Right ventricle myocardium superior (tissue), 1 donor: Measurements from ENCODE around the gene MOB2. TPM values are rescaled to one million over a fixed set of nuclear protein-coding genes. Genes with fewer than 3 reads are reported as not detected.
A peak's percentile ranks its signal among the peaks of the same experiment; 100 is the strongest.

Experiments
- ATAC-seq: fragments of 200-7000 bp; cut with Tn5 transposase; one replicate; pipeline ENCODE4 v1.9.1; 2020; ENCODE audit warnings: mild to moderate bottlenecking; ENCODE audit not compliant: poor library complexity
- DNase-seq: peaks from one replicate; pipeline ENCODE4 v3.0.0-alpha.2; 2020
- intact Hi-C: fragments of 100-400 bp; cut with DNase I; formaldehyde crosslinking; loops from one replicate; pipeline ENCODE4 v1.11.2; 2022
- total RNA-seq: library from RNA; stranded (reverse); fragmentation: NEBNext Ultra II Directional; extraction: Animal tissue kit (Norgen Biotek cat#: 25700); gene quantifications from one replicate; pipeline ENCODE4 v1.2.1, GENCODE V29; 2021
- donor health status: DM: no; HTN: yes; CAD: no; lungs with severe emphysema.

Gene MOB2
- total RNA-seq, 1 donor from 2014 or later: 46.1 TPM

DNA sequence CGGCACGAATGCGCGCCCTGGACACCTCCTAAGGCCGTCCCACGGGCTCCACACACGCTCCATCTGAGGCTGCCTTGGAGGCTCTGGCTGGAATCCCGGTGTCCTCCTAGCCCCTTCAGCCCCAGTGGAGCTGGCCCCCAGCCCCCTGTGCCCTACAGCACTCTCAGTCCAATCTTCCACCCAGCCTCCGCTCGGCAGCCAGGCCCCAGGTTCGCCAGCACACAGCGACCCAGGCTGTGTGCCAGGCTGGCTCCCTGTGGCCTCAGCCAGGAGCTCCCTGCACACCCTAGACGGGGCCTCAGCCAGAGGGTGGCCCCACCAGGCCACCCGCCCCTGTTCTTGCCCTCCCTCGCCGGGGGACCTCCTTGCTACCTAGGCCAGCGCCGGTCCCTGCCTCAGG lies 18.6 kb downstream of the MOB2 start:
- ATAC-seq: peak; percentile 69
- intact Hi-C loops: no loop called here
- DNase-seq: no peak

DNA sequence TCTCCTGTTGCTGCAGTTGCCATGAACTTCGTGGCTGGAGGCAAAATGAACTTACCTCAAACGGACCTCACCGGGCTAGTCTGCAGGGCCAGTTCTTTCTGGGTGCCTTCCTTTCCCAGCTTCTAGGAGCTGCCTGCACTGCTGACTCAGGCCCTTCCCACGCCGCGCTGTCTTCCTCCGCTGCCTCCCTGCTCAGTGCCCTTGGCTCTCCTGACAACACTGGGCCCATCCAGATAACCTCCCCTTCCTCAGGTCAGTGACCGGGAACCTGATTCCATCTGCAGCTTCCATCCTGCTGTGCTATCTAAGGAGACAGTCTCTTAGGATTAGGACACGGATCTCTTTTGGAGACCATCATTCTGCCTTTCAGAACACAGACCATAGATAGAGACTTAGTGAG lies 19.3 kb downstream of the MOB2 start:
- DNase-seq: no peak
- intact Hi-C loops: no loop called here
- no peak for ATAC-seq

DNA sequence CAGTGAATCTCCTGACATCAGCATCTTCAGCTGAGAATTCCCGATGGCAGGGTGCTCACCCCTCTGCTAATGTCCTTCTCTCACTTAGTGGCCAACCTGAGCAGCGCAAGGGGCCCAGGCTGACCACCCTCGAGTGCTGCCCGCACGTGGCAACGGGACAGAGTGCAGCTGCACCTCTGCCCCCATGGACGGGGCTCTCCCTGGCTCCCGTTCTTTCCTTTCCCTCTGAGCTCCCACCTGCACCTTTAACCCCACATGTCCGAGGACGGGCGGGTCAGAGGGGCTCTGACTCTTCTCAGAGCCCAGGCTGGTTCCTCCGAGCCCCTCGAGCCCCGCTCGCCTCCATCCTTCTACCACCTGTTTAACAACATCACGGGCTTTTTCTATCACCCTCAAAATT lies 19.8 kb downstream of the MOB2 start:
- ATAC-seq: no peak
- no peak for DNase-seq
- intact Hi-C loops: no loop called here

DNA sequence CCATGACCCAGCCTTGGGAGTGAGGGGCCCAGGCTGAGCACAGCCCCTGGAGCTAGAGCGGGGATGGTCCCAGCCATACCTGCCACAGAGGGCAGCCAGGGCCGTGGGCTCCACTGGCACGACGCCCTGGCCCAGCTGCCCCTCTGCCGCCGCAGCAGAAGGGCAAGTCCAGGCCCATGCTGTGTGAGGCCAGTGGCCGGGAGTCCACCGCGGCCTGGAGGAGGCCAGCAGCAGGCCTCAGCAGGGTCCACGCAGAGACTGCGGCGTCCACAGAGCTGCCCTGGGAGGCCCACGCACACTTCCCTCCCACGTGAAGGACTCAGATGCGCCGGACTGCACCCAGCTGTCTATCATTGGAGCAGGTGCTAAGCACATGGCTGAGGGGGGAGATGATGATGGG lies 23.5 kb downstream of the MOB2 start:
- no peak for DNase-seq
- intact Hi-C loops: no loop called here
- ATAC-seq: no peak

DNA sequence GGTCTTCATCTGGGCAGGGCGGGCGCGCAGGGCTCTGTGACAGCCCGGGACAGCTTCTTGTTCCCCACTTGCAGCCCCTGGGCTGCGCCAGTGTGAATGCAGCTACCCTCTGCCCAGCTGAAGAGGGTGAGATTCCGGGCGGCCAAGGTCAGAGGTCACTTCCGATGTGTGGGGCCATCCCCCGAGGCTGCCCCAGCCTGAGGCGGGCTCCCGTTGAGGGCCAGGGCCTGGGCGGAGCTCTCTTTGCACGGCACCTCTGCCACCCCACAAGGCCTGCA lies 23.9 kb downstream of the MOB2 start:
- intact Hi-C loops: no loop called here
- ATAC-seq: no peak
- DNase-seq: no peak

DNA sequence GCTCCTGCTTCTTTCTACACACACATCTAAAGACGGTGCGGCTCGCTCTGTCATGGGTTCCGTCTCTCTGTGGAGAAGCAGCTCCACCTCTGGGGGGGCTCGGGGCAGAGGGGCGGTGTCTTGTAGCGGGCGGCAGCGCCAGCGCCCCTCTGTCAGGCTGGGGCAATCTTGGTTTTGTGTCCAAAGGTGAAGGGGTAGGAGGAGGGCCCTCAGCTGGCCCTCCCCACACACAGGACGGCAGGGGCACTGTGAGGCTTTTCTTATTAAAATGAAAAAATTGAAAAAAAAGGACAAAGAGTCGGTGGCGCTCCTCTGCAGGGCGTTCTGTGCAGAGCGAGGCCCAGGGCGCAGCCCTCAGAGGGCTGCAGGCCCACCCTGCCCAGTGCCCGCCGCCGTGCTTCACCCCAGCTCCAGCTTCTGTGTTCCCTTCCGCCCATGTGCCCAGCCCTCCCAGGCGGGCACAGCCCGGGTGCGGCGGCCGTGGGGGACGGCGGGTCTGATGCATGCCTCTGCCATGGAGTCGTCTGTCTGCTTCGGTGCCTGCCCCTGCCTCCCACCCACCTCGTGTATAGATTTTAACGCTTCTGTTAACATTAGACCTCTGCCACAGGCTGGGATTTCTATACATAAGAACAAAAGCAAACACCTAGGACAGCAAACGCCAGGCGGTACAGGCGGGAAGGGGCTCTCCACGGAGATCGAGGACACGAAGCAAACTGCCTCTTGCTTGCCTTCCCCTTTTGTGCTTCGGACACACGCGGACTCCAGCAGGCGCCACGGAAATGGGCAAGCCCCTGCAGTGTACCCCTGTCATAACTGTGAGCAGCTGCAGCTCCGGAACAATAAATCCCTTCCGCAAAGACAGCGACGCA lies 24.5 kb downstream of the MOB2 start:
- DNase-seq (no peak), ATAC-seq (no peak)
- intact Hi-C loops: no loop called here

DNA sequence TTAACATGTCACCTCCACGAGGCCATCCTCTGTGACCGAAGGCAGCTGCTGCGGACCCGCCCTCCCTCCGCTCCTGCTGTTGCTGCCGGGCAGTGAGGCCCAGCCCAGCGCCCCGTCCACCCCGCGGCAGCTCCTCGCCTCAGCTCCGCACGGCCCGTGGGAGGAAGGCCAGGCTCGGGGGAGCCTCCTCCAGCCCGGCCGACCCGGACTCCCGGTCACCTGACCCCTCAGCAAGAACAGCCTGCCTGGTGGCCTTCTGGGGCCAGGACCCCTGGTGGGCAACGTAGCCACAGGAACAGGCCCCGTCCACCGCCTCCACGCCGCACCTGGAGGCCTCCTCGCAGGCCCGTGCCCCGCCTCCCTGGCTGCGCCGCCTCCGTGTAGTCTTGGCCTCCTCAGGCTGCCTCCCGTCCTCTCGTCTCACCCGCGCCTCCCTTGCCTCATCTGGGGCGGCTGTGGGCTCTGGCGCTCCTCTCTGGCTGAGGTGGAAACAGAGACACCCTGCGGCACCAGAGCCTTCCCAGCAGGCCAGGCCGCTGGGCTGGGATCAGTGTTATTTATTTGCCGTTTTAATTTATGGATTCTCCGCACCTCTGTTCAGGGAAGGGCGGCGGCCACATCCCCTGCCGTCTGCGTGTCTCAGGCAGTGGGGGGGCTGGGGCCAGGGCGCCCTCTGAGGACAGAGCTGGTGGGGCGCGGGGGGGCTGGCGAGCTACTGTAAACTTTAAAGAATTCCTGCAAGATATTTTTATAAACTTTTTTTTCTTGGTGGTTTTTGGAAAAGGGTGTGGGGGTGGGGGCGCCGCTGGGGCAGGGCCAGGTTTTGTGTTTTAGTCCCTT lies 25.4 kb downstream of the MOB2 start:
- DNase-seq (no peak), ATAC-seq (no peak)
- intact Hi-C loops: no loop called here

DNA sequence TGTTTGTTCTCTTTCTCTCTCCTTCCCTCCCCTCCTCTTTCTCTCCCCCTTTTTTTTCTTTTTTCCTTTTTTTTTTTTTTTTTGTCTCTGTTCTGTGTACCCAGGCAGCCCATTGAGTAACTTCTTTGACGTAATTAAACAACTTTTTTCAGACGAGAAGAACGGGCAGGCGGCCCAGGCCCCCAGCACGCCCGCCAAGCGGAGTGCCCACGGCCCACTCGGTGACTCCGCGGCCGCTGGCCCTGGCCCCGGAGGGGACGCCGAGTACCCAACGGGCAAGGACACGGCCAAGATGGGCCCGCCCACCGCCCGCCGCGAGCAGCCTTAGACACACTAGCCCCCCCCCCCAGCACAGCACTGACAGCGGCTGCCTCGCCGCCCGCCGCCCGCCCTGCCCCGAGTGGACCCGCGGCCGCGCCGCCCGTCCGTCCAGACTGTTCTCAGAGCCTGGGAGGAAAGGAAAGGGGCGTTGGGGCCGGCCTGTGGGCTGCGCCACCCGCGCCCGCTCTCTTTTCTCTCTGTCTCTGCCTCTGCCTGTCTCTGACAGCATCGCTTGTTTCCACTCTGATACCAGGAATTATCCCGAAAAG lies 26.1 kb downstream of the MOB2 start:
- intact Hi-C loops: no loop called here

DNA sequence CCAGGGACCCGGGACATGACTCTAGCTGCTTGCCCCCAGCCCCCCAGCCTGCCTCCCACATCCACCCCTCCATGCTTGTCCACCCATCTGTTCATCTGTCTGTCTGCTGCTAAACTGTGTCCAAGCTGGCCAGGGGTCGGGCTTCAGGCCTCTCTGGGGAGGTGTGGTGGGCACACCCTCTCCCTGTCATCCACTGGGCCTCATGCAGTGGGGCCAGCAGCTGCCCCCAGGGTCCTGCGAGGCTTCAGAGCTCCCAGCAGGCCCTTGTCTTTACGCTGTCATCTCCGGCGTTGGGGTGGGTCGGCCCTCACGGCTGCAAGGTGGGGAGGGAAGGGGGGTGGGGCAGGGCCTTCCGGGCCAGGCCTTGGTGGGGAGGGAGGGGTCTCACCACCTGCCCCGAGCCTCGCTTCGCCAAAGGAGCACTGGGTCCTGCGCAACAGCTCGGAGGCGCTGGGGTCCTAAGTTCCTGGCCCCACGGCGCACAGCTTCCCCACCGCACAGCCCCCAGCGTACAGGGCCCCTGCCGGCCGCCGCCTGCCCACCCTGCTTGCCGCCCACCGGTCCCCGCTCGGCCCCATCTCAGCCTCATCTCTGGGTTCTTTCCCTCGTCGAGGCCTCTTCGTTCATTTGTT lies 26.7 kb downstream of the MOB2 start:
- no peak for DNase-seq
- intact Hi-C loops: loop anchor here (5.0 kb wide), 1 partner anchor 52 kb away; no protein-coding TSS in a partner anchor
- no peak for ATAC-seq

More for the DNA sequence above, 26.1 kb downstream of the MOB2 start:
- ATAC-seq (peak; percentile 6), DNase-seq (peak; percentile 60)

DNA sequence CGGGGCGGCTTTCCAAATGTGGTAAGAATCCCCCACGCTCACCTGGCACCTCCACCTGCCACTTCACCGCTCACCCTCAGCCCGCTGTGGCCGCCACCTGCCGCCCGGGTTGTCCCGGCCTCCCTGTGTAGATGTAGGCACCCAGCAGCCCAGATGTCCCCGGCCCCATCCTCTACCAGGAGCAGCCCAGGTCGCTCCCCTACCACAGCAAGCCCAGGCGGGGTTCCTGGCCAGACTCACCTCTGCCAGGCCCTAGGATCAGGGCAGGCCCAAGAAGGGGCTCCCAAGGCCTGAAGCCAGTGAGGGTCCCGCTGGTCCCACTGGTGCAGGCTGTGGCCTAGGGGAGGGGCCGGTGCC lies 27.4 kb downstream of the MOB2 start:
- no peak for DNase-seq

DNA sequence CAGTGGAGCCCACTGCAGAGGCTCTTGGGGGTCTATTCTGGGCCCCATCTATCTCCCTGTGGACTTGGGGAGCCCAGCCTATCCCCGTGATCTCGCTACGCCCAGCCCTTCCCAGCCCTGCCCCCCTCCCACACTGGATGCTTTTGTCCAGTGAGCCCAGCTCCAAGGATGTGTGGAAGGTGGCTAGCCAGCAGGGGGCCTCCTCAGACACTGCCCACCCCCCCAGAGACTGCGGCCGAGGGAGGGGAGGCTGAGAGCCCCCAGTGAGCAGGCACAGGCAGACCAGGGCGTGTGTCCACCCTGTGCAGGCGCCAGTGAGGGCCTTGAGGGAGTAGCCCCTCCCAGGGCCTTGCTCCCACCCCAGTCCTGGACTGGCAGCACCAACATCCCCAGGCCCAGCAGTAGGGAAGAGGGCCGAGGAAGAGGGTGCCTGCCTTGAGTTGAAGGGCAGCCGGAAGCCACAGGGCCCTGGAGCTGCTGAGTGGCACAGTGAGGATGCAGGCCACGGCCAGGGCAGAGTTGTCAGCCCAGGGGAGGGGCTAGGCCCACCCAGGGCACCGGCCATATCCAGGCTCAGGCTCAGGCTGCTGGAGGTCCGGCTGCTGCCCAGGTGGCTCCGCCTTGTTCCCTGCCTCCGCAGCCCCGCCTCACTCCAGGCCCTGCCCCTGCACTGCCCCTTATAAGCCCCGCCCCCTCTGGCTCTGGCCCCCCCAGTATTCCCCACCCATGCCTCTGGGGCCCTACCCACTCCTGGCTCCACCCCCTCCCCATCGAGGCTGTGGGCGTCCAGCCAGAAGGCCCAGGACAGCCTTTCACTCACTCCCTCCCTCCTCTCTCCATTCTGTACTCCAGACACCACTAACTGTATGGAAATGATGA lies 28.0 kb downstream of the MOB2 start:
- ATAC-seq (peak; percentile 56), DNase-seq (peak; percentile 75)
- intact Hi-C loops: loop anchor here (5.0 kb wide), 1 partner anchor 54 kb away; no protein-coding TSS in a partner anchor

More for the DNA sequence above, 27.4 kb downstream of the MOB2 start:
- no peak for ATAC-seq
- intact Hi-C loops: loop anchor here (5.0 kb wide), 1 partner anchor 53 kb away; no protein-coding TSS in a partner anchor

DNA sequence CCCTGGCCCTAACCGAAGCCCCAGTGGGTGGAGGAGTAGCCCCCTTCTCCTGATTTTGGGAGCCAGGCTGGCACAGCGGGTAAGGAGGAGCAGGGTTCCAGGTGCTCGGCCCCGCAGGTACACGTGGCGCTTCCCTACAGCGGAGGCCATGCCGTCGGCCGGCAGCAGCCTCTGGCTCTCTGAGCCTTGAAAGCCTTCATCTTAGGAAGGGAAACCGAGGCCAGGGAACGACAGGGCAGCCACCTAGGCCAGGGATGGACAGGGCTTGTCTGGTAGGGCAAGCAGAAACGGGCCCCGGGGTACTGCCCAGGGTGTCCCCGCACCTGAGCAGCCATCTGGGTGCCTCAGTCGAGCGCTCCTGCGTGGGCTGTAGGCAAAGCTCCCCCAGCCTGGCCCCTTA lies 28.7 kb downstream of the MOB2 start:
- intact Hi-C loops: loop anchor here (5.0 kb wide), 1 partner anchor 54 kb away; no protein-coding TSS in a partner anchor
- ATAC-seq (no peak), DNase-seq (no peak)

DNA sequence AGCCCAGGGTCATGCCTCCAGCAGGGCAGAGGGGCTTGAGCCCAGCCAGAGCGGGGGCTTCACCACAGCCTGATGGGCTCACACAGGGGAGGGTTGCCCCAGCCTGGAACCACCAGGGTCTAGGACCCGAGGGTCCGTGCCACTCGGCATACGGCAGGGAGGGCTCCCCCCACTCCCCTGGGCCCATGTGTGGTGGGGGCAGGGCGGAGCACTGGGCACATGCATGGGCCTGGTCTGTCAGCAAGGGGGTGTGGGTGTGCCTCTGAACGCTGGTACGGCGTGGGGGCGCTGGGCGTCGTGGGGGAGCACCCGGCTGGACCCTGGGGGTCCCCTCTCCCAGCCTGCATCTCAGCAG lies 29.3 kb downstream of the MOB2 start:
- no peak for DNase-seq
- intact Hi-C loops: loop anchor here (5.0 kb wide), 1 partner anchor 55 kb away; no protein-coding TSS in a partner anchor
- ATAC-seq: no peak

DNA sequence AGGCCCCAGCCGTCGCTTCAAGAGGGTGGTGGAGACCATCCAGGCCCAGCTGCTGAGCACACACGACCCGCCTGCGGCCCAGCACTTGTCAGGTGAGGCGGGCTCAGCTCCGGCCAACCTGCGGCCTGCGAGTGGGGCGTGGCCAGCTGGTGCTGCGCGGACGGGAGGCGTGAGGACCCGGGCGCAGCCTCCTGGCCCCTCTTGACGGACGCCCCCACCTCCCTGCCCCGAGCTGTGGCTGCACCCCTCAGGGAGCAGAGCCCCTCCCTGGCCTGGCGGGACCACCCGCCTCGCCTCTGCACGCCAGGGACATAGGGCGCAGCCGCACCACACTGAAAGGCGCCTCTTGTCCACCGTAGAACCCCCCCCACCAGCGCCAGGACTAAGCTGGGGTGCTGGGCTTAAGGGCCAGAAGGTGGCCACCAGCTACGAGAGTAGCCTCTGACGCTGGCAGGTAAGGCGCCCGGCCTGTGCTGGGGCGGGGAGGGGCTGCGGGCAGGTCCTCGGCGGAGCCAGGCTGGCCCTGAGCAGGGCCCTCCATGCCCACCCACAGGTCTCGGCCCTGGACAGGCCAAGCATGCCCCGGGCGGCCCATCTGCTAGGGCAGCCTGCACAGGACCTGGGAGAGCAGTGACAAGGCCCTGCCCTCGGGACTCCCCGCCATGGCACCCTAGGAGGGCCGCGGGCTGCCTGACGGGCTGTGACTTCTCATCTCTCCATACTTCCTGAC lies 29.8 kb downstream of the MOB2 start:
- no peak for DNase-seq
- no peak for ATAC-seq
- intact Hi-C loops: loop anchor here (5.0 kb wide), 1 partner anchor 56 kb away; no protein-coding TSS in a partner anchor

DNA sequence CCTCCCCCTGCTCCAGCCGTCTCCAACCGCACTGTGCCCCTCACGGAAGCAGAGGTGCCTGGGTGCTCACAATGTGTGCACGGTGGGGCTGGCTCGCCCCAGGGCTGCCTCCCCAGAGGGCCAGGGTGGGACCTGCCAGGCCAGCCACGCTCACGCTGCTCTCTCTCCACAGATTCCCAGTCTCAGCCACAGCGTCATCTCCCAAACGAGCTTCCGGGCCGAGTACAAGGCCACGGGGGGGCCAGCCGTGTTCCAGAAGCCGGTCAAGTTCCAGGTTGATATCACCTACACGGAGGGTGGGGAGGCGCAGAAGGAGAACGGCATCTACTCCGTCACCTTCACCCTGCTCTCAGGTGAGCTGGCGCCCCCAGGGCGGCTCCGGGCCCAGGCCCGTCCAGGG lies 30.4 kb downstream of the MOB2 start:
- ATAC-seq (no peak), DNase-seq (no peak)
- intact Hi-C loops: loop anchor here (5.0 kb wide), 1 partner anchor 56 kb away; no protein-coding TSS in a partner anchor

DNA sequence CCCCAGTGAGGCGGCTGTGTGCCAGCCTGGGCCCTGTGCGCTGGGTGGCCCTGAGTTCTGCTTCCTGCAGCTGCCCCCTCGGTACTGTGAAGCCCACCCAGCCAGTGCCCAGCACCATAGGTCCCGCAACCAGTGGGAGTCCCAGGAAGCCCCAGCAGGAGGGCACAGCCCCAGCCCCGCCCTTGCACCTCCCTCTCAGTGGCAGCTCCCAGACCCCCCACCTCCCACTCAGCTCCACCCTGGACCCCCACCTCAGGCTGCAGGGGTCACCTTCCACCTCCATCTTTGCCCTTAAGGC lies 30.9 kb downstream of the MOB2 start:
- intact Hi-C loops: loop anchor here (5.0 kb wide), 1 partner anchor 57 kb away; no protein-coding TSS in a partner anchor
- no peak for ATAC-seq
- DNase-seq: no peak

DNA sequence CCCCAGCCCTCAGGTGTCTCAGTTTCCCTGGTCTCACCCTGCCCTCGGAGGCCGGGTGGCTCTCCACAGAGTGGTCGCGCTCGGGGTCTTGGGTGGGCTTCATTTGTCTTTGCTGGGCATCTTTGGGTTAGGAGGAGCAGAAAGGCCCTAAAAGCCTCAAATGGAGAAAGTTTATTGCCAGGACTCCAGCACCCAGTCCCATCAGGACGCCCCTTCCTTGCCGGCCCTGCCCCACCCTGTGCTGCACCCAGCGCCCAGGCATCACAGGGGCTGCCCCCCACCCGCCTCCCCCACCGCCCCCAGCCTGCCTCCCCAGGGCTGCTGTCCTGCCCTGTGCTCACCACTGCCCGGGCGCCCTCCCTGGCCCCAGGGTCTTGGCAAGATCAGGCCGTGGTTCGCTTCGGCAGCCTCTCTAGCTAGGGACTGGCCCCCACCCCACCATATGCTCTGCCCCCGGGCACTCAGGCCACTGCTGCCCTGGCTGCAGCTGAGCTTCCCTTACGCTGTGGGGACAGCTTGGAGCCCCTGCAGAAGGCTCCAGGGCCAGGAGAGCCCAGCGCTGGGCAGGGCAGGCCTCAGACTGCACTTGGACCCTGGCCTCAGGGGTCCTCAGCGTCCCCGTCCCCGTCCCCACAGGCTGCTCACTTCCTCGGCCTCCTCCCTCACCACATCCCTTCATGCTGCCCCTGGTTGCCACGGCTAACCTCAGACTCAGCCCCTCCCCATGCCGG lies 31.4 kb downstream of the MOB2 start:
- ATAC-seq (no peak), DNase-seq (no peak)
- intact Hi-C loops: loop anchor here (5.0 kb wide), 1 partner anchor 57 kb away; no protein-coding TSS in a partner anchor
